GM12801 (cell line): ENCODE measurements around the gene EDN2.

Source experiments
- TF ChIP-seq, protein P1 (sequence below): IDR thresholded peaks from one replicate; pipeline ENCODE4 v1.5.1; 2011; ENCODE audit warnings: control low read depth; ENCODE audit not compliant: insufficient read length; ENCODE audit errors: extremely low read depth

EDN2 gene

DNA sequence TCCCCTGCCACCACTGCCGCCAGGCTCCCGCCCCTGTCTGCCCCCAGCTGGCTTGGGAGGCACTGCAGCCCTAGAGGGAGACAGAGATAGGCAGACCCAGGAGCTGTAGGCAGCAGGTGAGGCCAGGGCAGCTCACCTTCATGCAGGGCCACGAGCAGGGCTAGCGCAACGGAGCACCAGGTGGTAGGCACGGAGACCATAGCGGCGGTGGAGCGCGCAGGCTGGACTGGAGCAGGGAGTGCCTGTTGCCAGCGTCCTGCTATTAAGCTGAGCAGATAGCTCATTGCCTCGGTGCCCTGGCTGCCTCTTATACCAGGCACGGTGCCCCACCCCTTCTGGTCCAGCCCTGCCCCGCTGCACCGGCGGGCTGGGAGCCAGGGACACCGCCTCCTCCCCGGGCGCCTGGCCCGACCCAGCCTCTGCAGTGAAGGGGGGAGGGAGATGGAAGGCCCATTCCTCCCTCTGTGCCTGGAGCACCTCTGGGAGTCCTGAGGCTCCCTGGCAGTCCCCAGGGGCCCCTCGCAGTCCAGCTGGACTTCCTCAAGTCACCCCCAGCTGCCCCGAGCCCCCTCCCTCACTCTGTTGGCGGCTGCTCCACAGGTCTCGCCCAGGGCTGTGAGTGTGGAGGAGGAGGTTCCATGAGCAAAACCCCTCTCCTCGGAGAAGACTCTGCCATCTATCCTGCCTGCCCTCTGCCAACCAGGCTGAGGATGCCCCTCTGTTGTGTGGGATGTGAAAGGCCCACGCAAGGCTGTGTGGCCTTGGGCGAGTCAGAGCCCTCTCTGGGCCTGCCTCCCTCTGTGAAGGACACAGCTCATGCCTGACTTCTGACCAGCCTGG lies at the start of gene EDN2:
EDN2 (minus strand) TSS at position 282 of the 840 bp plus-strand sequence; CDS start at position 200, 82 bp downstream.
- TF ChIP-seq, protein P1, sequence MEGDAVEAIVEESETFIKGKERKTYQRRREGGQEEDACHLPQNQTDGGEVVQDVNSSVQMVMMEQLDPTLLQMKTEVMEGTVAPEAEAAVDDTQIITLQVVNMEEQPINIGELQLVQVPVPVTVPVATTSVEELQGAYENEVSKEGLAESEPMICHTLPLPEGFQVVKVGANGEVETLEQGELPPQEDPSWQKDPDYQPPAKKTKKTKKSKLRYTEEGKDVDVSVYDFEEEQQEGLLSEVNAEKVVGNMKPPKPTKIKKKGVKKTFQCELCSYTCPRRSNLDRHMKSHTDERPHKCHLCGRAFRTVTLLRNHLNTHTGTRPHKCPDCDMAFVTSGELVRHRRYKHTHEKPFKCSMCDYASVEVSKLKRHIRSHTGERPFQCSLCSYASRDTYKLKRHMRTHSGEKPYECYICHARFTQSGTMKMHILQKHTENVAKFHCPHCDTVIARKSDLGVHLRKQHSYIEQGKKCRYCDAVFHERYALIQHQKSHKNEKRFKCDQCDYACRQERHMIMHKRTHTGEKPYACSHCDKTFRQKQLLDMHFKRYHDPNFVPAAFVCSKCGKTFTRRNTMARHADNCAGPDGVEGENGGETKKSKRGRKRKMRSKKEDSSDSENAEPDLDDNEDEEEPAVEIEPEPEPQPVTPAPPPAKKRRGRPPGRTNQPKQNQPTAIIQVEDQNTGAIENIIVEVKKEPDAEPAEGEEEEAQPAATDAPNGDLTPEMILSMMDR: no peak

- TF ChIP-seq, protein P1: no peak
Observed at GRCh38 chr1:41533731-41534080, 49.2 kb upstream of the EDN2 start.

GRCh38 chr1:41533016-41533730 lies 48.7 kb upstream of the EDN2 start:
- TF ChIP-seq, protein P1: no peak

DNA sequence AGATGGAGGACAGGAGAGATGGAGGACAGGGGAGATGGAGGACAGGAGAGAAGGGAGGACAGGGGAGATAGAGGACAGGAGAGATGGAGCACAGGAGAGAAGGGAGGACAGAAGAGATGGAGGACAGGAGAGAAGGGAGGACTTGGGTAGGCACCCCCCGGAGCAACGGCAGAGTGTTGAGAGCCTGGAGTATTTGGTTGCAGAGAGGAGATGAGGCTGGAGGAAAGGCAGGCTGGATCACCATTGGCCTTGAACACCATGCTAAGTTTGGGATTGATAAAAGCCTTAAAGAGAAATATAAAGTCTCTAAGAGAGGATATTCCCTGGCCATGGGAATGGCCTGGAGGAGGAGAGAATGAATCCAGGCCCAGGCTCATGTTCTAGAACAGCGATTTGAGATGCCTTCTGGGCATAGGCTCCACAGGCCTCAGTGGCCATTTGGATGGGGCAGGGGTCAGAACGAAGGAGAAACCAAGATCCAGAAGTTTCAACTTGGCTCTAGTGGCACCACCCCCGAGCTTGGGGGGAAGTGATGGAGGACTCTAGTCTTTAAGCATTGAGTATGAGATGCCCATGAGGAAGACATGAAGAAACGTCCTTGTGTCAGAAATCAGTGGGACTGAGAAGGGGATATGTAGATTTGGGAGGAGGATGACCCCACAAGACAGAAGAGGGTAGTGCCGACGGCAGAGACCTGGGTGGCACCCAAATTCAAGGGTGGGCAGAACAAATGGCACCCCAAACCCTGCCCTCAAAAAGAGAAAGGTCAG lies 47.9 kb upstream of the EDN2 start:
- TF ChIP-seq, protein P1: no peak

- TF ChIP-seq, protein P1: no peak
Observed at GRCh38 chr1:41530411-41530810, 45.9 kb upstream of the EDN2 start.

GRCh38 chr1:41529621-41530395 lies 45.3 kb upstream of the EDN2 start:
- TF ChIP-seq, protein P1: no peak
